Neural cell (in vitro differentiated cells): Measurements from ENCODE around the gene GPC5. TPM values are rescaled to one million over a fixed set of nuclear protein-coding genes. Genes with fewer than 3 reads are reported as not detected.

Experiments
- H2AFZ ChIP-seq: fragments of 200-600, 300-800 bp; sonication (generic), shearing (Covaris generic); 2 replicates; pipeline ENCODE4 v1.6.0; 2014; ENCODE audit warnings: low read depth, mild to moderate bottlenecking, antibody characterized with exemption, low read length, moderate library complexity
- H3F3A ChIP-seq: fragments of 200-600 bp; shearing (Covaris generic); 2 replicates; pipeline ENCODE4 v1.6.1; 2016; ENCODE audit warnings: mild to moderate bottlenecking, moderate library complexity, mixed read lengths, antibody characterized with exemption, low read length; ENCODE audit not compliant: insufficient read depth, poor library complexity, severe bottlenecking
- H3K27ac ChIP-seq: fragments of 200-600, 300-800 bp; sonication (generic), shearing (Covaris generic); 2 replicates; pipeline ENCODE4 v1.5.1; 2014; ENCODE audit warnings: mild to moderate bottlenecking, low read length, moderate library complexity
- H3K27me3 ChIP-seq: fragments of 300-800, 200-600 bp; sonication (generic), shearing (Covaris generic); 2 replicates; pipeline ENCODE4 v1.6.0; 2014; ENCODE audit warnings: mild to moderate bottlenecking, low read depth, low read length, moderate library complexity; ENCODE audit not compliant: insufficient read depth
- H3K36me3 ChIP-seq: fragments of 300-800, 200-600 bp; sonication (generic), shearing (Covaris generic); 2 replicates; pipeline ENCODE4 v1.5.1; 2014; ENCODE audit warnings: mild to moderate bottlenecking, antibody characterized with exemption, low read length, moderate library complexity; ENCODE audit not compliant: insufficient read depth
- H3K4me2 ChIP-seq: fragments of 300-800, 200-600 bp; sonication (generic), shearing (Covaris generic); 2 replicates; pipeline ENCODE4 v1.6.0; 2014; ENCODE audit warnings: mild to moderate bottlenecking, low read length
- H3K4me3 ChIP-seq: fragments of 300-800, 200-600 bp; sonication (generic), shearing (Covaris generic); 2 replicates; pipeline ENCODE4 v1.5.1; 2014; ENCODE audit warnings: mild to moderate bottlenecking, low read length, moderate library complexity
- H3K79me2 ChIP-seq: fragments of 200-600 bp; shearing (Covaris generic); replicated peaks from 2 replicates; pipeline ENCODE4 v1.6.0; 2014; ENCODE audit warnings: mild to moderate bottlenecking, low read length, moderate library complexity; ENCODE audit not compliant: insufficient read depth
- H3K9ac ChIP-seq: fragments of 300-800, 200-600 bp; sonication (generic), shearing (Covaris generic); 2 replicates; pipeline ENCODE4 v1.6.1; 2016; ENCODE audit warnings: mild to moderate bottlenecking, low read length, mixed read lengths
- H3K9me2 ChIP-seq: fragments of 200-600 bp; shearing (Covaris generic); 2 replicates; pipeline ENCODE4 v1.6.1; 2016; ENCODE audit warnings: mild to moderate bottlenecking, low read length, mixed read lengths; ENCODE audit not compliant: insufficient read depth
- H3K9me3 ChIP-seq: fragments of 200-600, 300-800 bp; sonication (generic), shearing (Covaris generic); 2 replicates; pipeline ENCODE4 v1.6.1; 2016; ENCODE audit warnings: mild to moderate bottlenecking, mixed run types, low read length, moderate library complexity, mixed read lengths
- H4K20me1 ChIP-seq: fragments of 200-600 bp; shearing (Covaris generic); 2 replicates; pipeline ENCODE4 v1.6.1; 2016; ENCODE audit warnings: mild to moderate bottlenecking, mixed run types; ENCODE audit not compliant: insufficient read depth
- EP300 ChIP-seq: fragments of 450-650 bp; conservative IDR thresholded peaks from 2 replicates; pipeline ENCODE4 v1.6.1; 2014; ENCODE audit warnings: antibody characterized with exemption, mild to moderate bottlenecking, moderate library complexity; ENCODE audit not compliant: poor library complexity, severe bottlenecking
- EZH2 ChIP-seq: fragments of 200-600, 300-800 bp; shearing (Covaris generic), sonication (generic); IDR thresholded peaks from 2 replicates; pipeline ENCODE4 v1.6.1; 2014; ENCODE audit warnings: antibody characterized with exemption, low read length, borderline replicate concordance, mild to moderate bottlenecking; ENCODE audit not compliant: insufficient read depth, poor library complexity, severe bottlenecking
- MXI1 ChIP-seq: fragments of 450-650 bp; conservative IDR thresholded peaks from 2 replicates; pipeline ENCODE4 v1.6.1; 2014; ENCODE audit warnings: antibody characterized with exemption, mild to moderate bottlenecking; ENCODE audit not compliant: poor library complexity, severe bottlenecking
- POLR2AphosphoS5 ChIP-seq: IDR thresholded peaks from 2 replicates; pipeline ENCODE4 v1.6.1; 2012
- RAD21 ChIP-seq: fragments of 450-650 bp; conservative IDR thresholded peaks from 2 replicates; pipeline ENCODE4 v1.6.1; 2014; ENCODE audit warnings: antibody characterized with exemption, mild to moderate bottlenecking, moderate library complexity
- REST ChIP-seq: IDR thresholded peaks from 2 replicates; pipeline ENCODE4 v1.6.1; 2012; ENCODE audit warnings: borderline replicate concordance
- SMC3 ChIP-seq: fragments of 450-650 bp; conservative IDR thresholded peaks from 2 replicates; pipeline ENCODE4 v1.6.1; 2014; ENCODE audit warnings: antibody characterized with exemption, mild to moderate bottlenecking, moderate library complexity; ENCODE audit not compliant: poor library complexity
- TAF1 ChIP-seq: IDR thresholded peaks from 2 replicates; pipeline ENCODE4 v1.6.1; 2012; ENCODE audit warnings: low read depth
- polyA plus RNA-seq: library from polyadenylated mRNA; depleted of rRNA; stranded (reverse); fragments of >200 nt; gene quantifications from 2 replicates; pipeline ENCODE4 v1.2.3, GENCODE V29; 2014
- TF ChIP-seq, protein P1 (sequence below): fragments of 450-650 bp; IDR thresholded peaks from 2 replicates; pipeline ENCODE4 v1.5.1; 2014; ENCODE audit warnings: antibody characterized with exemption, mild to moderate bottlenecking, moderate library complexity; ENCODE audit not compliant: poor library complexity, severe bottlenecking

GPC5 gene
- polyA plus RNA-seq, 1 donor from 2014 or later, result 5.0 TPM

- TF ChIP-seq EP300, result no peak
- TF ChIP-seq TAF1, result no peak
- TF ChIP-seq EZH2, result no peak
- no peak for TF ChIP-seq SMC3
- TF ChIP-seq, protein P1, sequence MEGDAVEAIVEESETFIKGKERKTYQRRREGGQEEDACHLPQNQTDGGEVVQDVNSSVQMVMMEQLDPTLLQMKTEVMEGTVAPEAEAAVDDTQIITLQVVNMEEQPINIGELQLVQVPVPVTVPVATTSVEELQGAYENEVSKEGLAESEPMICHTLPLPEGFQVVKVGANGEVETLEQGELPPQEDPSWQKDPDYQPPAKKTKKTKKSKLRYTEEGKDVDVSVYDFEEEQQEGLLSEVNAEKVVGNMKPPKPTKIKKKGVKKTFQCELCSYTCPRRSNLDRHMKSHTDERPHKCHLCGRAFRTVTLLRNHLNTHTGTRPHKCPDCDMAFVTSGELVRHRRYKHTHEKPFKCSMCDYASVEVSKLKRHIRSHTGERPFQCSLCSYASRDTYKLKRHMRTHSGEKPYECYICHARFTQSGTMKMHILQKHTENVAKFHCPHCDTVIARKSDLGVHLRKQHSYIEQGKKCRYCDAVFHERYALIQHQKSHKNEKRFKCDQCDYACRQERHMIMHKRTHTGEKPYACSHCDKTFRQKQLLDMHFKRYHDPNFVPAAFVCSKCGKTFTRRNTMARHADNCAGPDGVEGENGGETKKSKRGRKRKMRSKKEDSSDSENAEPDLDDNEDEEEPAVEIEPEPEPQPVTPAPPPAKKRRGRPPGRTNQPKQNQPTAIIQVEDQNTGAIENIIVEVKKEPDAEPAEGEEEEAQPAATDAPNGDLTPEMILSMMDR, result no peak
- no peak for TF ChIP-seq RAD21
- TF ChIP-seq POLR2AphosphoS5, result no peak
- TF ChIP-seq REST, result no peak
- no peak for TF ChIP-seq MXI1
- Histone ChIP-seq H3K9me2 (no peaks in the 10 kb centered on the region), H3K36me3 (no peaks in the 10 kb centered on the region), H4K20me1 (no peaks in the 10 kb centered on the region), H3K27me3 (no peaks in the 10 kb centered on the region), H3K27ac (no peak overlapping the region), H3K9ac (no peak overlapping the region), H3K9me3 (no peaks in the 10 kb centered on the region), H3K4me2 (no peak overlapping the region), H3K4me3 (no peak overlapping the region), H3F3A (no peaks in the 10 kb centered on the region), H2AFZ (no peak overlapping the region), H3K79me2 (no peaks in the 10 kb centered on the region)
Measured at GRCh38 chr13:91648012-91648411, 249.6 kb downstream of the GPC5 start.

GRCh38 chr13:91649456-91649855 is 251.0 kb downstream of the GPC5 start:
- H3K9ac ChIP-seq, result no peak overlapping the region
- H3F3A ChIP-seq, result no peaks in the 10 kb centered on the region
- H3K27me3 ChIP-seq, result no peaks in the 10 kb centered on the region
- H3K79me2 ChIP-seq, result no peaks in the 10 kb centered on the region
- TF ChIP-seq TAF1, result no peak
- TF ChIP-seq, protein P1, result no peak
- no peak for TF ChIP-seq RAD21
- no peak for TF ChIP-seq MXI1
- H3K9me2 ChIP-seq, result no peaks in the 10 kb centered on the region
- no peak overlapping the region for H3K27ac ChIP-seq
- H3K4me3 ChIP-seq, result no peak overlapping the region
- no peak overlapping the region for H2AFZ ChIP-seq
- H4K20me1 ChIP-seq, result no peaks in the 10 kb centered on the region
- no peak overlapping the region for H3K4me2 ChIP-seq
- H3K36me3 ChIP-seq, result no peaks in the 10 kb centered on the region
- no peaks in the 10 kb centered on the region for H3K9me3 ChIP-seq
